GM18502 (cell line): ENCODE data around the gene LRRC43.

Experiments
- ATAC-seq: cut with Tn5 transposase; IDR thresholded peaks from one replicate; pipeline ENCODE4 v1.9.1; 2021; ENCODE audit warnings: mild to moderate bottlenecking; ENCODE audit not compliant: unreplicated experiment, poor library complexity

The LRRC43 gene

GRCh38 chr12:122182887-122183587 lies at the start of gene LRRC43:
LRRC43 (plus strand) TSS chr12:122183123; CDS start chr12:122183145, 22 bp downstream.
- no peak for ATAC-seq

- no peak for ATAC-seq
Measured at GRCh38 chr12:122133192-122133950, 49.6 kb upstream of the LRRC43 start.

GRCh38 chr12:122135437-122136031 lies 47.4 kb upstream of the LRRC43 start:
- ATAC-seq = no peak

- ATAC-seq = no peak
Measured at GRCh38 chr12:122137229-122137628, 45.7 kb upstream of the LRRC43 start.

- ATAC-seq = no peak
Measured at GRCh38 chr12:122137681-122138080, 45.2 kb upstream of the LRRC43 start.

GRCh38 chr12:122138181-122138580 lies 44.7 kb upstream of the LRRC43 start:
- ATAC-seq = no peak

GRCh38 chr12:122138616-122139015 lies 44.3 kb upstream of the LRRC43 start:
- ATAC-seq = no peak

- no peak for ATAC-seq
Measured at GRCh38 chr12:122139266-122139665, 43.7 kb upstream of the LRRC43 start.

- no peak for ATAC-seq
Measured at GRCh38 chr12:122139941-122140340, 43.0 kb upstream of the LRRC43 start.

- ATAC-seq = no peak
Measured at GRCh38 chr12:122140467-122141257, 42.3 kb upstream of the LRRC43 start.

- no peak for ATAC-seq
Measured at GRCh38 chr12:122141911-122142725, 40.8 kb upstream of the LRRC43 start.

GRCh38 chr12:122142857-122143256 lies 40.1 kb upstream of the LRRC43 start:
- ATAC-seq = no peak

- ATAC-seq = no peak
Measured at GRCh38 chr12:122144885-122145284, 38.0 kb upstream of the LRRC43 start.

- ATAC-seq = no peak
Measured at GRCh38 chr12:122145505-122146330, 37.2 kb upstream of the LRRC43 start.

- ATAC-seq = no peak
Measured at GRCh38 chr12:122147514-122148290, 35.2 kb upstream of the LRRC43 start.

- no peak for ATAC-seq
Measured at GRCh38 chr12:122148657-122149056, 34.3 kb upstream of the LRRC43 start.

- ATAC-seq = no peak
Measured at GRCh38 chr12:122150127-122150681, 32.7 kb upstream of the LRRC43 start.

- no peak for ATAC-seq
Measured at GRCh38 chr12:122152754-122153153, 30.2 kb upstream of the LRRC43 start.
